Activated T-helper 1 cell treated with Interleukin-2 at 50 U/mL for 16 hours (primary cell): ENCODE results near the gene CYTIP.
"Not testable (repeated sequence)": the region's sequence is repeated elsewhere in the genome, so short reads cannot be mapped to it uniquely, and the experiment has no call there.

ENCODE experiments used
- DNase-seq: peaks from one replicate; pipeline ENCODE4 v3.0.0-alpha.2; 2020; ENCODE audit warnings: low read depth

Gene CYTIP

DNA sequence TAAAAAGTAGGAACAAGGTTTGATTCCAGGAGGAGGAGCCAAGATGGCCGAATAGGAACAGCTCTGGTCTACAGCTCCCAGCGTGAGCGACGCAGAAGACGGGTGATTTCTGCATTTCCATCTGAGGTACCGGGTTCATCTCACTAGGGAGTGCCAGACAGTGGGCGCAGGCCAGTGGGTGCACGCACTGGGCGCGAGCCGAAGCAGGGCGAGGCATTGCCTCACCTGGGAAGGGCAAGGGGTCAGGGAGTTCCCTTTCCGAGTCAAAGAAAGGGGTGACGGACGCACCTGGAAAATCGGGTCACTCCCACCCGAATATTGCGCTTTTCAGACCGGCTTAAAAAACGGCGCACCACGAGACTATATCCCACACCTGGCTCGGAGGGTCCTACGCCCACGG is 75.4 kb downstream of the CYTIP start:
- DNase-seq = not testable (repeated sequence)

DNA sequence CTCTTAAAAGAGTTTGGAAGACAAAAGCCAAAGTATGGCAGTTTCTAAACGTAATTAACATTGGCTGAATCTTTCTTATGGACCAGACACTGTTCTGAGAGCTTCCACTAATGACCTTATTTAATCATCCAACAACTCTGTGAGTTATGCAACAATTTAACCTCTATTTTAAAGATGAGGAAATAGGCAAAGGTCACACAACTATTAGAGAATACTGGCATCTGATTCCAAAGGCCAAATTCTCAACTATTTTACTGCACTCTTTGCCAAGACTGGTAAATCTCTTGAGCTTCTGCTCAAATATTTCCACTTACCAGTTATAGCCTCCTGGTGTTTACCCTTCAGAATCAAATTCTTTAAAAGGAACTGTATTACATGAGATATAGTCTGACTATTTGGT is 76.2 kb downstream of the CYTIP start:
- no peak for DNase-seq
